Measurements from ENCODE around the gene EPHB2.

The EPHB2 gene

DNA sequence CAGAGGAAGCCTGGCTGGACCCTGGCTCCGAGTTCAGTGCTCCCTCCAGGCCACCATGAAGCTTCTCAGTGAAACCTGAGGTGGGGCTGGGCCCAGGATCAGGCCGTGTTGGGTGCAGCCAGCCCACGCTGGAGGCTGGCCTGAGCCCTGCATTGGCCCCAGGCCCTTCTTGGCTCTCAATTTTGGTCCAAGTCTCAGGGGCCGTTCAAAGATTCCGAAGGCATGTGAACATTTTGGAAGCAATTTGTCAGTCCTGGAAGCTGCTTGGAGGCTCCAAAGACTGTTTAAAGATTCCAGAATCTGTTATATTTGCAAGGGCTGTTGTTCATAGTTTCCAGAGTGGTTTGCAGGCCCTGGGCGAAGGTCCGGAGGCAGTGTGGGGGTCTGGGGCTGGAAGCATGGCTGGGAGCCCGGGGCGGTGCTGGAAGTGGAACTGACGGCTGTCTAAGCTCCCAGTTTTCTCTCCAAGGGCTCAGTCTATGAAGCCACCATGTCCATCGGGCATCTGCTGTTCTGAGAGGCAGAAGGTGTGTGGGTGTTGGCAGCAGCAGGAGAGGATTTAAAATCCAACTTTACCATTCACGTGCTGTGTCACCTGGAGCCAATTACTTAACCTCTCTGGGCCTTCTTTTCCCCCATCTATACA, 104.9 kb downstream of the EPHB2 start:
- POLR2A ChIA-PET: no interaction called here
- DNase-seq (ENCODE audit: extremely low spot score): no peak
- TF ChIP-seq, protein P1, sequence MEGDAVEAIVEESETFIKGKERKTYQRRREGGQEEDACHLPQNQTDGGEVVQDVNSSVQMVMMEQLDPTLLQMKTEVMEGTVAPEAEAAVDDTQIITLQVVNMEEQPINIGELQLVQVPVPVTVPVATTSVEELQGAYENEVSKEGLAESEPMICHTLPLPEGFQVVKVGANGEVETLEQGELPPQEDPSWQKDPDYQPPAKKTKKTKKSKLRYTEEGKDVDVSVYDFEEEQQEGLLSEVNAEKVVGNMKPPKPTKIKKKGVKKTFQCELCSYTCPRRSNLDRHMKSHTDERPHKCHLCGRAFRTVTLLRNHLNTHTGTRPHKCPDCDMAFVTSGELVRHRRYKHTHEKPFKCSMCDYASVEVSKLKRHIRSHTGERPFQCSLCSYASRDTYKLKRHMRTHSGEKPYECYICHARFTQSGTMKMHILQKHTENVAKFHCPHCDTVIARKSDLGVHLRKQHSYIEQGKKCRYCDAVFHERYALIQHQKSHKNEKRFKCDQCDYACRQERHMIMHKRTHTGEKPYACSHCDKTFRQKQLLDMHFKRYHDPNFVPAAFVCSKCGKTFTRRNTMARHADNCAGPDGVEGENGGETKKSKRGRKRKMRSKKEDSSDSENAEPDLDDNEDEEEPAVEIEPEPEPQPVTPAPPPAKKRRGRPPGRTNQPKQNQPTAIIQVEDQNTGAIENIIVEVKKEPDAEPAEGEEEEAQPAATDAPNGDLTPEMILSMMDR (IDR thresholded peaks at IDR 0.05; ENCODE audit: control extremely low read depth, extremely low read depth, low read depth, missing control alignments): no peak
- CTCF ChIA-PET: no interaction called here

DNA sequence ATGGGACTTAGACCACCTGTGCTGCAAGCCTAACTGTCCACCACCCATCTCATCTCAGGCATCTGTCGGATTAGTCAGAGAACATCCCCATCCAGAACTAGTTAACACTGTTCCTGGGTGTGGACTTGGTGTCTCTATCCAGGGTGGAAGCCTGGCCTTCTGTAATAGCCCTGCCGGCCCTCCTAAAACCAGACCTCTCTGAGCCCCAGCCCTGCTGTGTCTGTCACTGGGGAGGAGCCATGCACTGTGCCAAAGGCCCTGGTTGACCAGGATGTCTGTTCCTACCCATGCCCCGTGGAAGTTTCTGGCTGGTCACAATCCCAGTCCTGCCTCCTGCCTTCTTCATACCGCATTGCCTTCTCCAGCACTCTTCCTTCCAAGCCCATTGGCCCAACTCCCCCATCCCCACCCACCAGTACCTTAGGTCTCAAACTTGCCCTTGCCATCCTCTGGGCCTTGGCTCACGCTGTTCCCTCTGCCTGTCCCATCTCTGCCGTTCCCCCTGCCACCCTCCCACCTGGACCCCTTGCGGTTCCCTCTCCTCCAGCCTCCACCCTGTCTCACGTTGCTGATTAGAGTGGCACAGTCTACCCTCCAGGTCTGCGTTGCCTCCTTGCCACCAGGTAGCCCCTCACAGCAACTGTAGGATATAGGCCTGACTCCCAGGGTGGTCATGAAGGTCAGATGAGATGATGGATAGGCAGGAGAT, 105.6 kb downstream of the EPHB2 start:
- TF ChIP-seq, protein P1 (IDR thresholded peaks at IDR 0.05; ENCODE audit: control extremely low read depth, extremely low read depth, low read depth, missing control alignments): no peak
- DNase-seq (ENCODE audit: extremely low spot score): no peak
- CTCF ChIA-PET: interaction anchor here (1.6 kb wide), 1 partner anchor 8 kb away, joined by 3 read pairs; no protein-coding TSS in a partner anchor
- POLR2A ChIA-PET: no interaction called here

DNA sequence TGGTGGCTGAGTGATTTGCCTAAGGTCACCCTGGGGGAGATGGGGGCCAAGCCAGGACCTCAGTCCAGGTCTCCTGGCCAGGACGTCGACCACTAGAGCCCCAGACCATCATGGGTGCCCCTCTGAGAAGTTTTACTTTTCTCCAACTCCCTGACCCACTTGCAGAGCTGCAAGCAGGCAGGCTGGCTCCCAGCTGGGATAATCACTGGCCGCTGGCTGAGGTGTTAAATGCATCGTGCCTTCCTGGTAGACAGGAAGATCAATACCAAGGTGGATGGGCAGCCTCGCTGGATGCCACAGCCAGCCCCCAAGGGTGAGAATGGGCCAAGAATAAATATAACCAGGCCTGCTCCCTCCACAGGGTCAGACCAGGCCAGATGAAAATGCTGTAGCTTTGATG, 106.2 kb downstream of the EPHB2 start:
- DNase-seq (ENCODE audit: extremely low spot score): no peak
- POLR2A ChIA-PET: no interaction called here
- TF ChIP-seq, protein P1 (IDR thresholded peaks at IDR 0.05; ENCODE audit: control extremely low read depth, extremely low read depth, low read depth, missing control alignments): no peak
- CTCF ChIA-PET: interaction anchor here (0.6 to 1.6 kb wide), 2 partner anchors 8 to 112 kb away, joined by 3 read pairs; no protein-coding TSS in a partner anchor

DNA sequence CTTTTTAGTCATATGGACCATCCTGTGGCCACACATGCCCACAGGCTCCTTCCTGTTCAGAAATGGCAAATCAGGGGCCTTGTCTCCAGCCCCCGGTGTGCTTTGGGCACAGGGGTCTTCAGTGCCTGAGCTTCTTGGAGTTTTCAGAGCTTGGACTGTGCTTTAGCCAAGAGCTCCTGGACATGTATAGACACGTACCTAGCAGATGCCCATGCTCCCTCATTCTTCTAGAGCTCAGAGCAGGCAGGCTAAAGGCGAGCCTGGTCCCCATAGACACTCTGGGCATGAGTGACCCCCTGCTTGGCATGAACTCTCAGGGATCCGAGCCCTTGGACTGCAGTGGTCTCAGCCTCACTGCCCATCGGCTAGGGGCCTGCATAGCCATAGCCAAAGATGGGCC, 106.8 kb downstream of the EPHB2 start:
- ChIA-PET POLR2A (no interaction called here), CTCF (interaction anchor here (0.6 to 1.6 kb wide), 2 partner anchors 9 to 113 kb away, joined by 3 read pairs; no protein-coding TSS in a partner anchor)
- DNase-seq (ENCODE audit: extremely low spot score): no peak
- TF ChIP-seq, protein P1 (IDR thresholded peaks at IDR 0.05; ENCODE audit: control extremely low read depth, extremely low read depth, low read depth, missing control alignments): no peak

DNA sequence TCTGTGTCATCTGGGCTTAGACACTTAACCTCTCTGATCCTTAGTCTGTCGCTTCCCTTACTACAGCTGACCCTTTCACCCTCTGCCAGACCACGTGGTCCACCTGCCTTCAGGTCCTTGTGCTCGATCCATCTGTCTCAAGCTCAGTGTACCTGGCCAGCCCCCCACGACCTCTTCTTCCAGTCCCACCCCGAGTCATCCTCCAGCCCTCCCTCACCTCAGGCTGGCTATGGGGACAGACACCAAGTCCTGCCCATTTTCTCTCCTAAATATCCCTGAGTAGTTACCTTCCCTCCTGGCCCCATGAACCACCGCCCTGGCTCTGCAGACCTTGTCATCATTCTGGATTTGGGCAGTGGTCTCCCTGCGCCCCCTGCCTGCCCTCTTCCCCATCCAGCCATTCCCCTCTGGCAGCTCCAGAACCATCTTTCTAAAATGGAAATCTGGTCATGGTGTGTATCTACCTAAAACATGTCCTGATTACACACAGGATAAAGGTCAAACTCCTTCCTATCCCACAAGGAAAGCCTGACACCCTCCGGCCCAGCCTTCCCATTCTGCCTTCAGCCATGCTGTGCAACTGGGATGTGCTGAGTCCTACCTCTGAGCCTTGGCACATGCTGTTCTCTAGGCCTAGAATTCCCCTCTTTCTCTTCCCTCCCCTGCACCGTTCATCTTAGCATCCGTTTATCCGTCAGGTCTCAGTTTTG, 107.6 kb downstream of the EPHB2 start:
- ChIA-PET POLR2A (no interaction called here), CTCF (interaction anchor here (1.6 kb wide), 1 partner anchor 10 kb away, joined by 3 read pairs; no protein-coding TSS in a partner anchor)

DNA sequence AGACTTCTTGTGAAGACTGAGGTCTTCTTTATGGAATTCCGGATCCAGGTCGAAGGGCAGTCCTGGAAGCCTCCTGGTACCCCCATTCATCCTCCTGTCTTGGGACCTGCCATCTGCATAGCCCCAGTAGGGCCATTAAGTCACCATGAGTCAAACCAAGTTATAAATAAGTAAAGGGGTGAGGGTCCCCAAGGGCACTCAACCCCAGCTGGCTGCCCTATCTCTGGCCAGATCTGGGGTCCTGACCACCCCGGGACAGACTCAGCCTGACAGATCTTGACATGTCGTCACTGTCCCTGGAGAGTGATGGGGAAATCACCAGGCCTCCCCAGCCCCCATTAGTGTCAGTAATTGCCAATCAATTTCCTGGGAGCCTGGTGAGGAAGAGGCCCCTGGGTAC, 108.7 kb downstream of the EPHB2 start:
- ChIA-PET CTCF (no interaction called here), POLR2A (no interaction called here)
- DNase-seq (ENCODE audit: extremely low spot score): no peak
- TF ChIP-seq, protein P1 (IDR thresholded peaks at IDR 0.05; ENCODE audit: control extremely low read depth, extremely low read depth, low read depth, missing control alignments): no peak

More for the DNA sequence above, 107.6 kb downstream of the EPHB2 start:
- TF ChIP-seq, protein P1 (IDR thresholded peaks at IDR 0.05; ENCODE audit: control extremely low read depth, extremely low read depth, low read depth, missing control alignments): no peak
- DNase-seq (ENCODE audit: extremely low spot score): no peak
